GM12801 (cell line): ENCODE measurements around the gene ARHGEF25.

Source experiments
- CTCF ChIP-seq: IDR thresholded peaks from one replicate; pipeline ENCODE4 v1.5.1; 2011; ENCODE audit warnings: control low read depth; ENCODE audit not compliant: insufficient read length; ENCODE audit errors: extremely low read depth

ARHGEF25 gene

DNA sequence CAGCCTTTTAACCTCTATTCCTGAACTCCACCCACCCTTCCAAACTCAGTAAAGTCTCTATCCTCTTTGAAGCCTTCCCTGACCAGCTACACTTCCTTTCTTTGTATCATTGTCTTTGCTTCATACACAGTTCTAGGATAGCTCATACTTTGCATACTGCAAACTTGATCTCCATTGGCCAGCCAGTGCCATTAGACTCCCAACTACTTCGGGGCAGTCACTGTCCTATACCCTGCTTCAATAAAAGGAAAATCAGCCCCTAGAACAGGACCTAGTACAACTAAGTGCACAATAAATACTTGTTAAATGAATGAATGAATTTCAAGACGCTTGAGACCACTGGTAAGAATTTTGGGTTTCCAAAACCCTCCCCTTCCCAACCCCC lies 20.8 kb upstream of the ARHGEF25 start:
- no peak for TF ChIP-seq CTCF

- TF ChIP-seq CTCF = no peak
Observed at GRCh38 chr12:57590864-57591781, 20.1 kb upstream of the ARHGEF25 start, which contains the start of gene PIP4K2C. TSS of gene PIP4K2C (plus strand) at chr12:57591192. CDS start at chr12:57591290, 98 bp downstream.

DNA sequence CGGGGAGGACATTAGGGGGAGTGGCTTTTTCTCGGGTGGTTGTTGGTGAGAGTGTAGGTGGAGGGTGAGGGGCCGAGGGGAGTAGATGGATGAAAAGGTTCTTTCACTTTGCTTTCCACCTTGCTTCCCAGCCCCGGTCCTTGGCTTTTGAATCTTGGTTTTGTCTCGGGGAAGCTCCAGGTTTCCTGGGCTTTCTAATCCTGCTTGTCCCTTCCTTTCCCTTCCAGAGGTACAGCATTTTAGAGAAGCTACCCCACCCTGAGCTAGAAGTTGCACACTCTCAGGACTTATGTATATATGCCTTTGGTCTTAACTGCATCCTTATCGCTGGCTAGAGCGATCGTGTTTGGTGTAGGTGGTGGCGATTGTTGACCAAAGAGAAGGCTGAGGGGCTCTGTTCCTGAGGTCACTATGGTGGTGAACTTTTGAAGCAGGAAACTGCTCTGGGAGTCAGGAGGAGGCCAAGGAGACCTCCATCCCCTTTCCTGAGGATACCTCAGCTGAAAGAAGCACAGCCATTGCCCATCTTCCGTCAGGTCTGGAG lies 19.4 kb upstream of the ARHGEF25 start:
- no peak for TF ChIP-seq CTCF

DNA sequence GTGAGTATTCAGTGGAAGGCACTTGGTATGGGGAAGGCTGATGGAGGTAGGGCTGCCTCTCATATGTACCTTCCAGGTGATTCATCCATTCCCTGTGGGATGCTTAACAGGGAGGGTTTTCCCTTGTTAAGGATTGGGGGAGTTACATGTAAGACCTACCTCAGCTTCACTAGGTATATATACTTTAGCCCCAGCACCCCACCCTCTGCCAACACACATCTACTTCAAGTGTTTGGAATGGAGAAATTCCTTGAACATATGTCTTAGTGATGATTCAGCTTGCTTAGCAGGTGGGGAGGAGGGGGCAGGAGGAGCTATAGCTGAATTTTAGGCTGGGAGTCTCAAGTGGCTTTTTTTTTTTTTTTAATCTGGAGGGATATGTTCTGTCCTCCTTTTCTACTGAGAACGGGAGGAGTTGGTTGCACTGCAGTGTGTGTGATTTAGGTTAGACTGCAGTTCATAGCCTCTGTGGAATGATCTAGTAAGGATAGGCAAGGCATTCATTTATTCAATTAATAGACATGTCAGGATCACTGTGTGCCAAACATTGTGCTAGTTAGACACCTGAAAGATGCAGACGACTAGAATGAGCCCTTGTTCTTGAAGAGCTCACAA lies 18.6 kb upstream of the ARHGEF25 start:
- TF ChIP-seq CTCF = no peak

DNA sequence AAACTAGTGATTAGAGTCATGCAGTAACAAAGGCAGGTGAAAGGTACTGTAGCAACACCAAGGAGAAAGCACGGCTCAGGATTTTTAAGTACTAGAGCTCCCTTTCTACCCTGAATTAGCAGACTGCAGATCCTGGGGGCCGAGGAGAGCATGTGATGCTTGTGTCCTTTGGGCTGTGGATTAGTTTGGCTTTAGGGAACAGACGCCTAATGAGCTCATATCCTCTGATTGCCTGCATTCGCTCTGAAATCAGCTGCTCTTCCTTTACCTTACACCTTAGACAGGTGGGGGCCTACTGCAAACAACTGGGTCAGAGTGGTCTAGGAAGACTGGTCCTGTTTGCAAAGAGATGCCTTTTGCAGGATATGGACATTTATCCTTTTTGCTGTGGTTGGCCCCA lies 18.0 kb upstream of the ARHGEF25 start:
- TF ChIP-seq CTCF = no peak

DNA sequence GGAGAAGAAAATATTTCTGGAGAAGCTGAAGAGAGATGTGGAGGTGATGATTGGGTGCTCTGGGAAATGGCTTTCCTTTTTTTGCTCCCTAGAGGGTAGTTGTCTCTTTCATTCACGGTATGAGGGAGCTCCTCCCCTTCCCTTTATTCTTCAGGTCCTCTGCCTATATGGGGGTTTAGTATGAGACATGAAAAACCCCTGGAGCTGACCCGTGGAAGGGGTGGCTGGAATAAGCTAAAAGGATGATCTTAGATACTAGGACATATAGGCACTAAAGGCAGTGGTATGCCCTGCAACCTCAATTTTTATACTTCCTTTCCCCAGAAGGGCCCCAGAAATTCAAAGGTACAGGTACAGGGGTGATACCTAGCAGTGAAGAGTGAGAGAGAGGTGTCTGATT lies 10.8 kb upstream of the ARHGEF25 start:
- no peak for TF ChIP-seq CTCF

DNA sequence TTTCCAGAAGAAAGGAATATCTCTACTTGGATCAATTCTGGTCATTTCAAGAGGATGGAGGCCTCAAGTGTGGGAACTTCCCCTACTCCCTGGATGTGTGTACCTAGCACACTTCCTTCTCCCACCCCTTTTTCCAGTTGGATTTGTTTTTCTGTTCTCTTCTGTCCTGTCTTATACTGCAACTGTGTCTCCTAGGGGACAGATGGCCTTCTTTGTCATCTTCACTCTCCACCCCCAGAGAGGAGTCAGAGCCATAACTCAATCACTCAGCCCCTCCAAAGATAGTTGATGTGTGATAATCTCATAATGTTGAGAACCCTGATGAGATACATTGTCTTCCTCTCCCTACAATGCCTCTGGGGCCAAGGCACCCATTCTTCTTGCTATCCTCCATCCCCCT lies 8.7 kb upstream of the ARHGEF25 start:
- TF ChIP-seq CTCF = no peak
